H1 (cell line): ENCODE measurements around the gene TANC1. TPM values are rescaled to one million over a fixed set of nuclear protein-coding genes. Genes with fewer than 3 reads are reported as not detected.

Experiments
- CTCF ChIA-PET: fragments of 300-600 bp; sonication (Branson Sonifier 250); formaldehyde crosslinking; loops from one replicate; lab custom pipeline; 2021; ENCODE audit not compliant: partially characterized antibody; lab: Charles Lee
- POLR2A ChIA-PET: fragments of 300-600 bp; sonication (Branson Sonifier 250); formaldehyde crosslinking; loops from one replicate; lab custom pipeline; 2021; ENCODE audit warnings: inconsistent platforms; ENCODE audit not compliant: partially characterized antibody; lab: Charles Lee
- DNase-seq, 2 experiments: peaks; one replicate each; pipeline versions ENCODE4 v3.0.0 to v3.0.0-alpha.2; 2010 to 2022; ENCODE audit warnings: low spot score in 2 of 2, low read depth in 1 of 2, mixed read lengths in 1 of 2
- FAIRE-seq: peaks from 2 replicates; lab custom pipeline; 2011; peaks lifted over from hg19 to GRCh38; lab: Jason Lieb, UNC
- H2AFZ ChIP-seq: 2 replicates; pipeline ENCODE4 v1.8.1; 2012; ENCODE audit warnings: low read length, inconsistent platforms
- H2AK5ac ChIP-seq: 2 replicates; pipeline ENCODE4 v1.6.1; 2013; ENCODE audit warnings: low read depth, low read length
- H2BK120ac ChIP-seq: replicated peaks from 2 replicates; pipeline ENCODE3; 2013; ENCODE audit warnings: low read depth, low read length, inconsistent platforms
- H2BK12ac ChIP-seq: 2 replicates; pipeline ENCODE4 v1.6.1; 2013; ENCODE audit warnings: low read depth, low read length
- H2BK15ac ChIP-seq: 2 replicates; pipeline ENCODE4 v1.6.1; 2013; ENCODE audit warnings: low read length
- H2BK20ac ChIP-seq: 2 replicates; pipeline ENCODE4 v1.6.1; 2013; ENCODE audit warnings: low read length
- H2BK5ac ChIP-seq: 2 replicates; pipeline ENCODE4 v1.6.1; 2013; ENCODE audit warnings: low read depth, low read length
- H3K14ac ChIP-seq: 2 replicates; pipeline ENCODE4 v1.6.1; 2013; ENCODE audit warnings: inconsistent platforms; ENCODE audit not compliant: insufficient read length
- H3K18ac ChIP-seq: 2 replicates; pipeline ENCODE4 v1.6.1; 2013; ENCODE audit warnings: low read length; ENCODE audit errors: extremely low read depth
- H3K23ac ChIP-seq: 2 replicates; pipeline ENCODE4 v1.6.1; 2013; ENCODE audit warnings: inconsistent platforms; ENCODE audit not compliant: insufficient read length
- H3K23me2 ChIP-seq: 2 replicates; pipeline ENCODE4 v1.6.1; 2013; ENCODE audit warnings: low read depth, low read length
- H3K27ac ChIP-seq: 2 replicates; pipeline ENCODE4 v1.6.1; 2011; ENCODE audit warnings: low read depth, low read length, inconsistent platforms
- H3K27me3 ChIP-seq, 4 experiments: replicated peaks in 1 of 4; 1 replicate in 1 of 4; 2 replicates in 3 of 4; pipeline versions ENCODE4 v1.6.1 to v1.8.1; 2011 to 2013; ENCODE audit warnings: low read length in 3 of 4, mild to moderate bottlenecking in 3 of 4, inconsistent platforms in 2 of 4, mixed read lengths in 2 of 4, moderate library complexity in 1 of 4; ENCODE audit not compliant: control insufficient read depth in 3 of 4, insufficient read depth in 3 of 4; ENCODE audit errors: extremely low read depth in 1 of 4
- H3K36me3 ChIP-seq, 4 experiments: 2 replicates each; pipeline versions ENCODE4 v1.6.1 to v1.8.1; 2011 to 2013; ENCODE audit warnings: mild to moderate bottlenecking in 4 of 4, low read length in 3 of 4, moderate library complexity in 2 of 4, control low read depth in 1 of 4, inconsistent platforms in 1 of 4; ENCODE audit not compliant: insufficient read depth in 4 of 4, control insufficient read depth in 2 of 4
- H3K4ac ChIP-seq: replicated peaks from 2 replicates; pipeline ENCODE3; 2013; ENCODE audit warnings: low read length, low read depth, mixed read lengths, inconsistent platforms; ENCODE audit not compliant: insufficient read length
- H3K4me1 ChIP-seq, 4 experiments: replicated peaks in 1 of 4; 1 replicate in 1 of 4; 2 replicates in 3 of 4; pipeline versions ENCODE4 v1.6.1 to v1.8.1; 2011 to 2013; ENCODE audit warnings: low read length in 3 of 4, inconsistent platforms in 2 of 4, mixed read lengths in 1 of 4; ENCODE audit not compliant: insufficient read depth in 4 of 4, control insufficient read depth in 3 of 4
- H3K4me2 ChIP-seq, 2 experiments: 2 replicates each; pipeline versions ENCODE4 v1.6.1 to v1.8.1; 2011 to 2013; ENCODE audit warnings: low read depth in 2 of 2, low read length in 2 of 2, control low read depth in 1 of 2, inconsistent platforms in 1 of 2, mild to moderate bottlenecking in 1 of 2; ENCODE audit not compliant: insufficient read depth in 1 of 2
- H3K4me3 ChIP-seq, 4 experiments: fragments of 200-600, 300-600 bp in 1 of 4; sonication (generic), shearing (Covaris generic), sonication (Bioruptor Twin) in 1 of 4; 2 replicates each; pipeline versions ENCODE4 v1.5.1 to v1.8.1; 2011 to 2016; ENCODE audit warnings: low read length in 4 of 4, low read depth in 3 of 4, control low read depth in 2 of 4, inconsistent platforms in 2 of 4, mild to moderate bottlenecking in 2 of 4, mixed read lengths in 1 of 4, moderate library complexity in 1 of 4; ENCODE audit not compliant: insufficient read depth in 2 of 4; ENCODE audit errors: extremely low read depth in 1 of 4
- H3K56ac ChIP-seq: replicated peaks from 2 replicates; pipeline ENCODE3; 2013; ENCODE audit warnings: low read depth, mild to moderate bottlenecking, mixed read lengths, low read length, inconsistent platforms; ENCODE audit not compliant: insufficient read length
- H3K79me1 ChIP-seq: 2 replicates; pipeline ENCODE4 v1.6.1; 2013; ENCODE audit warnings: low read depth, low read length, control low read depth
- H3K79me2 ChIP-seq, 2 experiments: 2 replicates each; pipeline versions ENCODE4 v1.6.1 to v1.8.1; 2012 to 2013; ENCODE audit warnings: low read length in 2 of 2, mild to moderate bottlenecking in 2 of 2, inconsistent platforms in 1 of 2; ENCODE audit not compliant: insufficient read depth in 2 of 2, control insufficient read depth in 1 of 2
- H3K9ac ChIP-seq, 4 experiments: replicated peaks in 1 of 4; 1 replicate in 1 of 4; 2 replicates in 3 of 4; pipeline versions ENCODE4 v1.6.1 to v1.8.1; 2011 to 2013; ENCODE audit warnings: low read depth in 3 of 4, low read length in 3 of 4, control low read depth in 2 of 4, mild to moderate bottlenecking in 2 of 4, moderate library complexity in 2 of 4, inconsistent platforms in 1 of 4; ENCODE audit errors: extremely low read depth in 1 of 4
- H3K9me3 ChIP-seq, 2 experiments: 2 replicates each; pipeline versions ENCODE4 v1.6.1 to v1.8.1; 2012 to 2013; ENCODE audit warnings: mild to moderate bottlenecking in 2 of 2, moderate library complexity in 2 of 2, control low read depth in 1 of 2, inconsistent platforms in 1 of 2, low read depth in 1 of 2, low read length in 1 of 2, mixed read lengths in 1 of 2; ENCODE audit not compliant: insufficient read depth in 2 of 2
- H4K20me1 ChIP-seq, 2 experiments: replicated peaks in 1 of 2; 2 replicates each; pipeline versions ENCODE3 to v1.8.1; 2011 to 2013; ENCODE audit warnings: inconsistent platforms in 2 of 2, low read length in 2 of 2, mild to moderate bottlenecking in 1 of 2; ENCODE audit not compliant: insufficient read depth in 2 of 2, control insufficient read depth in 1 of 2
- H4K5ac ChIP-seq: 2 replicates; pipeline ENCODE4 v1.6.1; 2013; ENCODE audit warnings: low read length, low read depth, mixed read lengths, inconsistent platforms; ENCODE audit not compliant: insufficient read length
- H4K8ac ChIP-seq: 2 replicates; pipeline ENCODE4 v1.8.0; 2013; ENCODE audit warnings: mild to moderate bottlenecking, moderate library complexity, low read length, inconsistent platforms; ENCODE audit not compliant: insufficient read depth; ENCODE audit errors: extremely low read depth
- H4K91ac ChIP-seq: replicated peaks from 2 replicates; pipeline ENCODE3; 2013; ENCODE audit warnings: low read length, mixed read lengths, inconsistent platforms; ENCODE audit not compliant: insufficient read length
- CEBPB ChIP-seq: IDR thresholded peaks from 2 replicates; pipeline ENCODE4 v1.6.1; 2012; ENCODE audit warnings: low read depth, low read length
- CTBP2 ChIP-seq: IDR thresholded peaks from 2 replicates; pipeline ENCODE4 v1.7.0; 2011; ENCODE audit warnings: borderline replicate concordance, mild to moderate bottlenecking, moderate library complexity, mixed read lengths, low read length; ENCODE audit not compliant: insufficient read depth, insufficient read length
- YY1 ChIP-seq: IDR thresholded peaks from 2 replicates; pipeline ENCODE4 v1.6.1; 2011; ENCODE audit warnings: low read depth, mild to moderate bottlenecking, low read length
- WGBS, 2 experiments: shearing (Covaris generic) in 1 of 2; methylation state at CpG; one replicate each; pipeline versions ENCODE4 v1.1.6 to v1.1.7; 2013 to 2015; ENCODE audit warnings: low lambda C conversion rate in 2 of 2, mixed read lengths in 2 of 2, inconsistent platforms in 1 of 2, low coverage in 1 of 2, missing lambda C conversion rate in 1 of 2; ENCODE audit not compliant: insufficient replicate concordance in 2 of 2, insufficient coverage in 1 of 2, insufficient read length in 1 of 2; ENCODE audit errors: extremely low coverage in 1 of 2, missing lambda C conversion rate in 1 of 2; 5-methylcytosine and 5-hydroxymethylcytosine counted together
- polyA plus RNA-seq, 7 experiments: library from polyadenylated mRNA; depleted of rRNA in 3 of 7; stranded (reverse) in 5 of 7; unstranded in 2 of 7; fragments of >200 nt in 5 of 7; fragments of 200-250 nt in 2 of 7; gene quantifications; 1 replicate in 5 of 7; 2 replicates in 1 of 7; 4 replicates in 1 of 7; pipeline versions ENCODE4 v1.2.1 to v1.2.3, GENCODE V29; 2011 to 2013; ENCODE audit warnings: missing spikeins in 2 of 7, mixed read lengths in 2 of 7
- total RNA-seq: library from RNA; stranded (reverse); fragmentation: NEBNext Ultra II Directional; extraction: Animal tissue kit (Norgen Biotek cat#: 25700); gene quantifications from 2 replicates; pipeline ENCODE4 v1.2.1, GENCODE V29; 2021

TANC1 gene
- total and polyA plus RNA-seq, 2 of the 8 experiments (the other 6 are each of a cell fraction or from before 2014, with no cell fraction given), result 4.1 to 7.6 TPM

DNA sequence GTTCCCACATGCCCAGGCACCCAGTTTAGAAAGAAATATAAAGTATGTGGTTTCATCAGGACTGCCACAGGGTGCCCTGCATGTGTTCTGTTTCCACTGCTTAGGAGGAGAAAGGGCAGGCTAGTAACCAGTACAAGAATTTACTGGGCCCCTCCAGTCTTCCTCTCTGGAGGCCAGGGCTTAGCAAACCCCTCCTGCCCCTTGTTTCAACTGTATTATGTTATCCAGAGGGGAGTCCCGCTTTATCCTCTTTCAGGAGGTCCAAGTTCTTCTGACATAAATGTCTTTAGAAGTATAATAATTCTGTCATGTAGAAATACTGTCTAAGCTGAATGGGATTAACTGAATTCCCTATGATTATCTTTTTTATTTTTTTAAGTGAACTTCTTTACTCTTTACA lies 185.9 kb downstream of the TANC1 start:
- CTCF ChIA-PET, result interaction anchor here (0.6 to 5.1 kb wide), 7 partner anchors 14 to 1181 kb away, joined by 3 to 43 read pairs (median 3); no protein-coding TSS in a partner anchor
- TF ChIP-seq CEBPB (no peak), CTBP2 (no peak), YY1 (no peak)

More for the DNA sequence above, 185.9 kb downstream of the TANC1 start:
- WGBS, 2 experiments, result 69% methylated on average over 1 of the region's 1 CpG; no CpG with 5 or more reads in 1 of the 2 experiments
- Histone ChIP-seq H3K27ac (no peak overlapping the region), H3K14ac (no peak overlapping the region), H4K5ac (no peak overlapping the region), H3K27me3 (no peaks in the 10 kb centered on the region), H3K4me2 (no peak overlapping the region), H4K8ac (no peak overlapping the region), H3K9me3 (no peaks in the 10 kb centered on the region), H3K79me1 (no peaks in the 10 kb centered on the region), H2BK12ac (no peak overlapping the region), H2BK120ac (no peak overlapping the region), H3K79me2 (no peaks in the 10 kb centered on the region), H3K18ac (no peak overlapping the region), H2AFZ (no peak overlapping the region), H3K9ac (no peak overlapping the region), H3K36me3 (no peaks in the 10 kb centered on the region), H3K4me1 (peaks cover 0 to 6% (median 2%) of the 10 kb centered on the region in 4 experiments; a peak in 4 of 7 replicates), H2BK20ac (no peak overlapping the region), H3K23me2 (no peaks in the 10 kb centered on the region), H2BK15ac (no peak overlapping the region), H3K23ac (no peak overlapping the region), H3K56ac (no peak overlapping the region), H4K20me1 (no peaks in the 10 kb centered on the region), H2BK5ac (no peak overlapping the region), H3K4ac (no peak overlapping the region), H4K91ac (no peak overlapping the region), H3K4me3 (no peak overlapping the region), H2AK5ac (no peak overlapping the region)
- DNase-seq (no peak), FAIRE-seq (no peak)
- POLR2A ChIA-PET, result no interaction called here
